Kidney (tissue), 14 donors: ENCODE data around the gene WWOX. TPM values are rescaled to one million over a fixed set of nuclear protein-coding genes. Genes with fewer than 3 reads are reported as not detected.

Experiments
- DNase-seq, 5 donors: peaks; one replicate each; pipeline ENCODE4 v3.0.0-alpha.2; 2013 to 2020
- FAIRE-seq: peaks from 2 replicates; lab custom pipeline; 2012; peaks lifted over from hg19 to GRCh38; lab: Jason Lieb, UNC
- H3K27ac ChIP-seq, 2 donors: one replicate each; pipeline ENCODE4 v1.7.0; 2013; ENCODE audit warnings: low read depth in 2 of 2, low read length in 2 of 2, inconsistent platforms in 1 of 2
- H3K27me3 ChIP-seq: one replicate; pipeline ENCODE4 v1.7.1; 2013; ENCODE audit warnings: low read length, inconsistent platforms; ENCODE audit not compliant: control insufficient read depth, insufficient read depth
- H3K36me3 ChIP-seq, 3 donors: one replicate each; pipeline versions ENCODE4 v1.7.0 to v1.7.1; 2013; ENCODE audit warnings: low read length in 3 of 3, control low read depth in 1 of 3, inconsistent platforms in 1 of 3; ENCODE audit not compliant: insufficient read depth in 3 of 3, control insufficient read depth in 2 of 3
- H3K4me1 ChIP-seq, 3 donors: one replicate each; pipeline versions ENCODE4 v1.7.0 to v1.7.1; 2013; ENCODE audit warnings: low read length in 3 of 3, inconsistent platforms in 1 of 3, low read depth in 1 of 3; ENCODE audit not compliant: control insufficient read depth in 2 of 3, insufficient read depth in 2 of 3
- H3K4me3 ChIP-seq, 3 donors: one replicate each; pipeline versions ENCODE4 v1.7.0 to v1.8.1; 2013; ENCODE audit warnings: low read length in 3 of 3, control low read depth in 1 of 3, inconsistent platforms in 1 of 3
- H3K9ac ChIP-seq, 3 donors: one replicate each; pipeline versions ENCODE4 v1.7.0 to v1.7.1; 2013; ENCODE audit warnings: low read length in 3 of 3, control low read depth in 1 of 3, inconsistent platforms in 1 of 3
- H3K9me3 ChIP-seq, 3 donors: one replicate each; pipeline versions ENCODE4 v1.7.0 to v1.7.1; 2013; ENCODE audit warnings: low read length in 3 of 3, control low read depth in 1 of 3, inconsistent platforms in 1 of 3; ENCODE audit not compliant: control insufficient read depth in 2 of 3, insufficient read depth in 1 of 3
- CTCF ChIP-seq: IDR thresholded peaks from 3 replicates; pipeline ENCODE4 v1.5.1; 2012; ENCODE audit warnings: mild to moderate bottlenecking, moderate library complexity, borderline replicate concordance; ENCODE audit not compliant: insufficient read depth; ENCODE audit errors: extremely low read depth
- intact Hi-C: fragments of 100-400 bp; cut with DNase I; formaldehyde crosslinking; loops from one replicate; pipeline ENCODE4 v1.11.1; 2022
- polyA plus RNA-seq: library from polyadenylated mRNA; stranded (reverse); fragments of 350-450 nt; fragmentation: Illumina TruSeq; extraction: RNeasy Lipid Tissue Mini Kit (QIAGEN cat#74804); gene quantifications from one replicate; pipeline ENCODE4 v1.2.3, GENCODE V29; 2014; ENCODE audit warnings: low read depth, low replicate concordance; ENCODE audit not compliant: insufficient read depth
- total RNA-seq: library from RNA; stranded (reverse); fragmentation: NEBNext Ultra II Directional; extraction: Animal tissue kit (Norgen Biotek cat#: 25700); gene quantifications from one replicate; pipeline ENCODE4 v1.2.1, GENCODE V29; 2021
- donor health status: control.
- donor health status: control.
- donor health status: control.
- donor health status: control.
- donor health status: control.
- donor health status: DM: yes; HTN: yes; CAD: no.
- donor health status: Normal renal cell carcinoma (clear cell type).

The WWOX gene
- total and polyA plus RNA-seq, 2 donors from 2014 or later = 22.5 to 30.3 TPM

- H3K36me3 ChIP-seq = no peaks in the 10 kb centered on the region
- no peak overlapping the region for H3K9ac ChIP-seq
- no peaks in the 10 kb centered on the region for H3K9me3 ChIP-seq
- H3K4me1 ChIP-seq = no peaks in the 10 kb centered on the region
- intact Hi-C loops = no loop called here
- no peak for TF ChIP-seq CTCF
- H3K27me3 ChIP-seq = no peaks in the 10 kb centered on the region
- FAIRE-seq = no peak
- H3K4me3 ChIP-seq = no peak overlapping the region
- peak in 4 of 5 donors; percentile 66 to 82 (median 68) for DNase-seq
- H3K27ac ChIP-seq = no peak overlapping the region
Observed at GRCh38 chr16:78425891-78426510, 326.5 kb downstream of the WWOX start.

GRCh38 chr16:78428193-78428592 lies 328.7 kb downstream of the WWOX start:
- H3K36me3 ChIP-seq = no peaks in the 10 kb centered on the region
- FAIRE-seq = no peak
- DNase-seq = peak in 2 of 5 donors; percentile 20 to 53
- TF ChIP-seq CTCF = no peak
- no peak overlapping the region for H3K9ac ChIP-seq
- no peaks in the 10 kb centered on the region for H3K4me1 ChIP-seq
- no peak overlapping the region for H3K27ac ChIP-seq
- H3K9me3 ChIP-seq = no peaks in the 10 kb centered on the region
- H3K4me3 ChIP-seq = no peak overlapping the region
- intact Hi-C loops = no loop called here
- H3K27me3 ChIP-seq = no peaks in the 10 kb centered on the region

- intact Hi-C loops = no loop called here
- H3K9me3 ChIP-seq = no peaks in the 10 kb centered on the region
- H3K27ac ChIP-seq = no peak overlapping the region
- DNase-seq (no peak), FAIRE-seq (no peak)
- H3K4me1 ChIP-seq = no peaks in the 10 kb centered on the region
- TF ChIP-seq CTCF = no peak
- no peaks in the 10 kb centered on the region for H3K36me3 ChIP-seq
- H3K4me3 ChIP-seq = no peak overlapping the region
- H3K9ac ChIP-seq = no peak overlapping the region
- no peaks in the 10 kb centered on the region for H3K27me3 ChIP-seq
Observed at GRCh38 chr16:78430281-78430680, 330.8 kb downstream of the WWOX start.
